ENCODE data around the gene CUL9.

DNA sequence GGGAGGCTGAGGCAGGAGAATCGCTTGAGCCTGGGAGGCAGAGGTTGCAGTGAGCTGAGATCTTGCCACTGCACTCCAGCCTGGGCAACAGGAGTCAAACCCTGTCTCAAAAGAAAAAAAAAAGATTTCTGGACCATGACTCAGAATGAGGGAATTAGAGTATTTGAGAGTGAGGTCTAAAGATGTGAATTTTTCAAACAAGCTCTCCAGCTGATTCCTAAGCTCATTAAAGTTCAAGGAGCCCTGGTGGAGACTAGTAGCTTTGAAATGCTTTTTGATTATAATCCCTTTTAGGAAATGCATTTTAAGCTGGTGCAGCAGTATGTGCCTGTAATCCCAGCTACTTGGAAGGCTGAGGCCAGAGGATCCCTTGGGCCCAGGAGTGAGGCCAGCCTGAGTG, 32.7 kb upstream of the CUL9 start:
- TF ChIP-seq, protein P1, sequence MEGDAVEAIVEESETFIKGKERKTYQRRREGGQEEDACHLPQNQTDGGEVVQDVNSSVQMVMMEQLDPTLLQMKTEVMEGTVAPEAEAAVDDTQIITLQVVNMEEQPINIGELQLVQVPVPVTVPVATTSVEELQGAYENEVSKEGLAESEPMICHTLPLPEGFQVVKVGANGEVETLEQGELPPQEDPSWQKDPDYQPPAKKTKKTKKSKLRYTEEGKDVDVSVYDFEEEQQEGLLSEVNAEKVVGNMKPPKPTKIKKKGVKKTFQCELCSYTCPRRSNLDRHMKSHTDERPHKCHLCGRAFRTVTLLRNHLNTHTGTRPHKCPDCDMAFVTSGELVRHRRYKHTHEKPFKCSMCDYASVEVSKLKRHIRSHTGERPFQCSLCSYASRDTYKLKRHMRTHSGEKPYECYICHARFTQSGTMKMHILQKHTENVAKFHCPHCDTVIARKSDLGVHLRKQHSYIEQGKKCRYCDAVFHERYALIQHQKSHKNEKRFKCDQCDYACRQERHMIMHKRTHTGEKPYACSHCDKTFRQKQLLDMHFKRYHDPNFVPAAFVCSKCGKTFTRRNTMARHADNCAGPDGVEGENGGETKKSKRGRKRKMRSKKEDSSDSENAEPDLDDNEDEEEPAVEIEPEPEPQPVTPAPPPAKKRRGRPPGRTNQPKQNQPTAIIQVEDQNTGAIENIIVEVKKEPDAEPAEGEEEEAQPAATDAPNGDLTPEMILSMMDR (IDR thresholded peaks at IDR 0.05; ENCODE audit: low read length), result no peak
- no peak for TF ChIP-seq EZH2 (optimal IDR thresholded peaks at IDR 0.05; ENCODE audit: low read depth, low read length)
